Hematopoietic multipotent progenitor cell treated with erythropoietin and hydrocortisone succinate and interleukin-3 and kit ligand, for 6 days (in vitro differentiated cells): ENCODE results near the gene EMC6.

Experiments used
- DNase-seq: peaks from one replicate; pipeline ENCODE4 v3.0.0-alpha.2; 2015

EMC6 gene

GRCh38 chr17:3656755-3657587, 11.6 kb upstream of the EMC6 start:
- no peak for DNase-seq

- no peak for DNase-seq
Measured at GRCh38 chr17:3657588-3657869, 11.1 kb upstream of the EMC6 start.

GRCh38 chr17:3657874-3658783, 10.5 kb upstream of the EMC6 start:
- DNase-seq, result no peak

- DNase-seq, result no peak
Measured at GRCh38 chr17:3658784-3659449, 9.7 kb upstream of the EMC6 start.

- no peak for DNase-seq
Measured at GRCh38 chr17:3659541-3660111, 9.0 kb upstream of the EMC6 start.

- no peak for DNase-seq
Measured at GRCh38 chr17:3660311-3660891, 8.2 kb upstream of the EMC6 start.

- no peak for DNase-seq
Measured at GRCh38 chr17:3663102-3664011, 5.3 kb upstream of the EMC6 start.

GRCh38 chr17:3665834-3666233, 2.8 kb upstream of the EMC6 start:
- no peak for DNase-seq

- DNase-seq, result no peak
Measured at GRCh38 chr17:3666516-3666915, 2.1 kb upstream of the EMC6 start.

GRCh38 chr17:3667366-3668278, 990 bp upstream of the EMC6 start:
- peak; percentile 92 for DNase-seq

GRCh38 chr17:3669085-3669347, 404 bp downstream of the EMC6 start:
- DNase-seq, result no peak

GRCh38 chr17:3669548-3669947, 936 bp downstream of the EMC6 start:
- DNase-seq, result peak; percentile 28

- DNase-seq, result no peak
Measured at GRCh38 chr17:3672571-3672970, 4.0 kb downstream of the EMC6 start.

- DNase-seq, result no peak
Measured at GRCh38 chr17:3675886-3676285, 7.3 kb downstream of the EMC6 start.

GRCh38 chr17:3678095-3678820, 9.6 kb downstream of the EMC6 start:
- no peak for DNase-seq

- DNase-seq, result no peak
Measured at GRCh38 chr17:3678821-3679530, 10.4 kb downstream of the EMC6 start.

GRCh38 chr17:3679531-3680126, 11.0 kb downstream of the EMC6 start:
- DNase-seq, result peak; percentile 30

GRCh38 chr17:3681057-3681456, 12.4 kb downstream of the EMC6 start:
- no peak for DNase-seq

- no peak for DNase-seq
Measured at GRCh38 chr17:3681565-3681964, 13.0 kb downstream of the EMC6 start.
